GM18526 (cell line): ENCODE data around the gene PTGIR.

Experiments
- POLR2A ChIP-seq: IDR thresholded peaks from 3 replicates; pipeline ENCODE4 v1.6.1; 2011; ENCODE audit not compliant: insufficient read length; ENCODE audit errors: extremely low read depth

PTGIR gene

DNA sequence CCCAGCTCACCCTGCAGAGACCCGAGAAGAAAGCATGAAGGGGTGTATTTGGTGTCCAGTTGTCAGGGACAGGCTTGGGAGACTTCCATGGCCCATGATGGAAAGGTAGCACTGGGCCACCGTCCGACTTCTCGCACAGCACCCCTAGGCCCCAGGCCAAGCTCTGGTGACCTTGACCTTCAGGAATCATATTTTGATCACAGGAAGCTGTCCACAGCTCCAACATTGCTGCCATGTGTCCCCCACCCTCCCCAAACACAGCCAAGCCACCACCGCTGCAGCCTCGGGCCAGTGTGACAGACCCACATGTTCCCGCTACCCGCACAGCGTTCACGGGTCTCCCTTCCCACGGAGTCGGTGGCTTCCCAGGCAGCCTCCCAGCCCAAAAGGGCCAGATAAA is 842 bp upstream of the PTGIR start:
- TF ChIP-seq POLR2A = no peak

DNA sequence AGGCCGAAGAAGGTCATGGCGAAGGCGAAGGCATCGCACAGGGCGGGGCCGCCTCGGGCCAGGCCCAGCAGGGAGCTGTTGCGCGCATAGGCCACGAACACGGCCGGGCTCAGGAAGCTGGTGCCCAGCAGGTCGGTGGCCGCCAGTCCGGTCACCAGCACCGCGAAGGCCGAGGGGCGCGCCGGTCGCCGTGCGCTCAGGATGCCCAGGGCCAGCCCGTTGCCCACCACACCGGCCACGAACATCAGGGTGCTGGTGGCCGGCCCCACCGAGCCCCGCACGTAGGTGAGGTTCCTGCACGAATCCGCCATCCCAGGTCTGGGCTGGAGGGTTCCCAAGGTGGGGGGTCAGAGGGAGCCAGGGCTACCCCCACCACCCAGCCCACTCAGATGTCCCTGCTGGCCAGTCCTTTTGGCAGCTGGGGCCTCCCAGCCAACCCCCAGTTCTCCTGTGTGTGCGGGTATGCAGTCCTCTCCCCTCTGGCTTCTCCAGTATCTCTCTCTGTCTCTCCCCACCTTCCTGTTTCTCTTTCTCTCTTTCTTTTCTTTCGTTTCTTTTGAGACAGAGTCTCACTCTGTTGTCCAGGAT is 880 bp downstream of the PTGIR start:
- no peak for TF ChIP-seq POLR2A

- no peak for TF ChIP-seq POLR2A
These were observed 2.8 kb downstream of the PTGIR start for GRCh38 chr19:46622118-46622446.

DNA sequence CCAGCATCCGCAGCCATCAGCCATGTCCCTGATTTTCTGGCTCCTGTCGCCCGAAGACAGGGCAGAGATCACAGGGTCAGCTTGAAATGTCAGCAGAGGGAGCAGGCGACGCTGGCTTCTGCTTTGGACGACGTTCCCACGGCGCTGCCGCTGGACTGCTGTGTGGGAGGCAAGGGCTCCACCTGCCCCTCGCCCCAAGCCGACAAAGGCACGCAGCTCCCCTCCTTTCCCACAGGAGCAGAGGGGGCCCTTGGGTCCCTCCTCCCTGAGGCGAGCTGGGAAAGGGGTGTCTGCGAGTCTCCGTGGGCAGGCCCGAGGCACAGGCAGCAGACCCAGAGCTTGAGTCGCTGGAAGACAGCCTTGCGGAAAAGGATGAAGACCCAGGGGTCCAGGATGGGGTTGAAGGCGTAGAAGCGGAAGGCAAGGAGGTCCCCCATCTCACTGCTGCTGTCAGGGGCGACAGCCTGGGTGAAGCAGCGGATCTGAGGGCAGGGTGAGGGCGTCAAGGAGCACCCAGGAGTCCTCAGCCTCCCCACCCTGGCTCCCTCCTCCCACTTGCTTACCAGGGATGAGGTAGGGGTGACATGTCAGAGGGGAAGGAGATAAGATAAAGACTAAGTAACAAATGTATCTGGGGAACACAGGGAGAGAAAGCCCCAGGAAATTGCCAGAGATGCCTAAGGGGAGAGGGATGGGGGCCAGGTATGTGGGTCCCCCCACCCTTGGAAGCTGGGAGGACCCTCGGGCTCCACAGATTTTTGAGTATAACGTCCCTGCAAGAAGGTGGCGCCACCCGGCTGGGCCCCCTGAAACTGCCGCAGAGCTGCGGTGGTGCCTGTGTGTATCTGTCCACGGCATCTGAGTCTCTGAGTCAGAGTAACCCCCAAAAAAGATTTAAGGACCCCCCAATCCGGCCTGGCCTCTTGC is 3.4 kb downstream of the PTGIR start:
- no peak for TF ChIP-seq POLR2A

DNA sequence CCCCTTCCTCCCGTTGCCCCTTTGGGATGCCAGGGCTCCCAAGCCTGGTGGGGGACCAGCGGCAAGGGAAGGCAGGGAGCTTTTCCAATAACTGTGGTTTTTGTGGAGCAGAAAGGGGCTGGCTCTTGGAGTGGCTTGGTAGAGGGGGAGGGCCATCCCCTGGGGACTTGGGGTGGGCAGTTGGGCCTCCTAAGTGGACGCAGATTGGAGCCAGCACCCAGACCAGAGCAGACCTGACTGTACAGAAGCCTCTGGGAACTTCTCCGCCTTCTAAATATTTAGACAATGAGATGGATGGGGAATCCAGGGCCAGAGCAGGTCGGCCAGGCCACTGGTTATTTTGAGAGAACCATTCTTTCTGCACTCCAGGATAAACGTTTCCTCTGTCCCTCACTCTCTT is 4.2 kb downstream of the PTGIR start:
- TF ChIP-seq POLR2A = no peak

DNA sequence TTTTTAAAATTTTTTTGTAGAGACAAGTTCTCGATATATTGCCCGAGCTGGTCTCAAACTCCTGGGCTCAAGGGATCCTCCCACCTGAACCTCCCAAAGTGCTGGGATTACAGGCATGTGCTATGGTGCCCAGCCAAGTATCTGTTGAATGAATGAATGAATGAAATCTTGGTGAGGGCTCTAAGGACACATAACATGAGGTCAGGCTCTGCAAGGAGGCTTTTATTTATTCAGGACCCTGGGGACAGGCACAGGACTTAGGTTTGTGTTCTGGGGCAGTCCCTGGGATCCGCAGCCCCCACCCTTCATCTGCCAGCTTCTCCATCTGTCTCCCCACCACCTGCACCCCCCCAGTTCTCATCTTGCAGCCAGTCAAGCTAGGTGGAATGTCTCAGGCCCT is 4.6 kb downstream of the PTGIR start:
- no peak for TF ChIP-seq POLR2A

DNA sequence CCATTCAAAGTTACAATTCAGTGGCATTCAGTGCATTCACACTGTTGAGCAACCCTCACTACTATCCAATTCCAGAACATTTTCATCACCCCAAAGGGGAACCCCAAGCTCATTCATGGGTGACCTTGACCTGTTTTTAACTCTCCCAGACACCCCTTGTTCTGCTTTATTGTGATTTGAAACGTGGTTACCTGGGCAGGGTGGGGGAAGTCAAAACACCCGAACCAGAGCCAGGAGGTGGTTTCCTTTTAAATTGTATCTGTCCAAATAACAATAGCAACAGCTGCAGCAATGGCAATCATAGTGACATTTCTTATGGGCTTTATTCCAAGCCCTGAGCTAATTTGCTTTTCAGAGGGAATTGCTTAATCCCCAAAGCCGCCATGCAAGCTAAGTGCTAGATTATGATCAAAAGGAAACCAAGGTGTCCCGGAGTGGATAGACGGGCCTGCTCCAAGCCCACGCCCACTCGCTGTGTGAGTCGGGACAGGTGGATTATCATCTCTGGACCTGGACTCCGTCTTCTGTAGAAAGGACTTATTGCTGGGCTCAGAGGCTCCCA is 6.1 kb downstream of the PTGIR start:
- no peak for TF ChIP-seq POLR2A

- no peak for TF ChIP-seq POLR2A
These were observed 7.3 kb downstream of the PTGIR start for GRCh38 chr19:46617601-46618000.

GRCh38 chr19:46616631-46617322 is 8.1 kb downstream of the PTGIR start:
- TF ChIP-seq POLR2A = no peak

GRCh38 chr19:46615966-46616365 is 8.9 kb downstream of the PTGIR start:
- no peak for TF ChIP-seq POLR2A

DNA sequence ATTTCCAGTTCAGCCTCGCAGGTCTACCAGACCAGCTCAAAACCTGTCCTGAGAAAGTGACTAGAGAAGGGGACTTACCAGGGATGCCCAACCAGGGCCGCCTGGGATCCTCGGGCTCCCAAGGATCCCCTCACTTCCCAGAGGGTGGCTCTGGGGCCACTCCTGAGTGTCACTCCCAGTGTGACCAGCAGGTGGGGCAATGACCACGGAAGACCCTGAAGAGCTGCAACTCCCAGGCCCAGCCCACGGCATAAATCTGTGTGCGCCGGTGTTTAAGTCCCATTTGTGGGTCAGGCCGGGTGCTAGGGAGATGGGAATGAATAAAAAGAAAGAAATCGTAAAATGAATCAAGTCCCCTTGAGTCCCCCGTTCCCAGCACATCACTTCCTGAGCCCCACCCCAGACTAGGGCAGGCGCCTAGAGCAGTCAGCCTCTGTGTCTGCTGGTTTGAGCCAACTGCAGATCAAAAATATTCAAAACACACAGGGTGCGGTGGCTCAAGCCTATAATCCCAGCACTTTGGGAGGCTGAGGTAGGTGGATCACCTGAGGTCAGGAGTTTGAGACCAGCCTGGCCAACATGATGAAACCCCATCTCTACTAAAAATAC is 10.7 kb downstream of the PTGIR start:
- TF ChIP-seq POLR2A = no peak

DNA sequence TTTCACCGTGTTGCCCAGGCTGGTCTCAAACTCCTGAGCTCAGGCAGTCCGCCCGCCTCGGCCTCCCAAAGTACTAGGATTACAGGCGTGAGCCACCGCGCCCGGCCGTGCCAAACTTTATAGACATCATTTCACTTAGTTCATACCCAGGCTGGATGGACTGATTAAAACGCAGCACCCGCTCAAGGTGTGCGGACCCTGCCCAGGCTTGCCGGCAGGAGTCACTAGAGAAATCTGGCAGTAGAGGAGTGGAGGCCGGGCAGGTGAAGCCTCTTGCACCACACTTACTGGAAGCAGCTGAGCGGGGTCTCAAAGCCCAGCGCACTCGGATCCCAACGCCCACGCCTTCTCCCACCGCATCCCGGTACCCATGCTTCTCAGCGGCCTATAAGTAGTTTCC is 11.4 kb downstream of the PTGIR start:
- no peak for TF ChIP-seq POLR2A

- TF ChIP-seq POLR2A = no peak
These were observed 13.1 kb downstream of the PTGIR start for GRCh38 chr19:46611776-46612175.

DNA sequence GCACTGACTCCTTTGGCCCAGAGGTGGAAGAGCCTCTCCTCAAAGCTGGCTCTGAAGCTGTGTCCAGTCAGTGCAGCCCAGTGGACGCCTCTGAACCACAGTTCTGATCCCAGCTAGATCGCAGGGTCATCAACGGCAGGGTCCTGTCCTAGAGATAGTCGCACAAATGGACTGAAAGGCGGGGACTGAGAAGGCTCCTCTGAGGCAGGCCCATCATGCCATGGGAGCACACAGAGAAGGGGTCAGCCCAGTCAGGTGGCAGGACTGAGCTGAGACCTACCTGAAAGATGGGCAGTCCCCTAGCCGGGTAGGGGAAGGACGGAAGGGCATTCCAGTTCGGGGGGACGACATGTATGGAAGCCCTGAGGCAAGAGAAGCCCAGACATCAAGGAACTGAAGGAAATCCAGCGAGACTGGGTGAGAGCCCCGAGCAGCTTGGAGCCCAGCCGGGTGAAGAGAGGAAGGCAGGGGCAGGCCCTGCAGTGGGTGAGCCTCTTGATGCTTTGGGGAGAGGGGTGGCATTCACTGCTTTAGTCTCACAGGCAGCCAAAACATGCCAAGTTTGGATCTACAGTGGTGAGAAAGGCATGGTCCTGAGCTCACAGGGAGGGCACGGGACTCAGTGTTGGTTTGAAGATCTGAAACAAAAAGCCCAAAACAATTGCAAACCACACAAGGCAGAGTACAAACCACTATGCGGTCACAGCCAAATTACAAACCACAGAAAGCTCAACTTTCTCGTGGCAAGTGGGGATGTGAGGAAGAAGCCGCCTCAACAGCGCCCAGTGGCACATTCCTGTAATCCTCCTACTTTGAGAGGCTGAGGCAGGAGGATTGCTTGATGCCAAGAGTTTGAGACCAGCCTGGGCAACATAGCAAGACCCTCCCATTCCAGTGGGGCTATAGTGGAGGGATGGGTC is 13.8 kb downstream of the PTGIR start:
- no peak for TF ChIP-seq POLR2A
